ENCODE measurements around the gene ARHGAP15.
A peak's percentile ranks its signal among the peaks of the same experiment; 100 is the strongest.

ARHGAP15 gene

DNA sequence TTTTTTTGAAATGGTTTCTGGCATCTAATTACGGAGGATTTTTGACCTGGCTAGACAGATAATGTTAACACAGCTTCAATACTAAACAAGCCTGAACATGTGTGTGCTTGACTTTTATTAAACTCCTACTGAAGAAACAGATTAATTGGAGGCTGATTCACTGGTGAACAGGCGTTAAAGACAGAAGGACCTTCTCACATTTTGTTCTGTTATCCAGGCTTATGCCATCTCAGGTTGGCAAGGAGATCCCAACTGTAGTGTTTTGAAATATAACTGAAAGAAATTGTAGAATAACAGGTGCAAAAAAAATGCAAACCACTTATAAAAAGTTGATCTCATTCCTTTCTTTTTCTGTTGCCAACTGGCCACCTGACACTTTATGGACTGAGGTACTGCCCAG, 269.6 kb downstream of the ARHGAP15 start:
- peak; percentile 15 for DNase-seq (ENCODE audit: low spot score)

GRCh38 chr2:143399631-143400069, 270.4 kb downstream of the ARHGAP15 start:
- no peak for DNase-seq (ENCODE audit: low spot score)

GRCh38 chr2:143401861-143402260, 272.6 kb downstream of the ARHGAP15 start:
- peak; percentile 42 for DNase-seq (ENCODE audit: low spot score)

- DNase-seq (ENCODE audit: low spot score), result peak; percentile 15
Observed at GRCh38 chr2:143402451-143402850, 273.2 kb downstream of the ARHGAP15 start.

DNA sequence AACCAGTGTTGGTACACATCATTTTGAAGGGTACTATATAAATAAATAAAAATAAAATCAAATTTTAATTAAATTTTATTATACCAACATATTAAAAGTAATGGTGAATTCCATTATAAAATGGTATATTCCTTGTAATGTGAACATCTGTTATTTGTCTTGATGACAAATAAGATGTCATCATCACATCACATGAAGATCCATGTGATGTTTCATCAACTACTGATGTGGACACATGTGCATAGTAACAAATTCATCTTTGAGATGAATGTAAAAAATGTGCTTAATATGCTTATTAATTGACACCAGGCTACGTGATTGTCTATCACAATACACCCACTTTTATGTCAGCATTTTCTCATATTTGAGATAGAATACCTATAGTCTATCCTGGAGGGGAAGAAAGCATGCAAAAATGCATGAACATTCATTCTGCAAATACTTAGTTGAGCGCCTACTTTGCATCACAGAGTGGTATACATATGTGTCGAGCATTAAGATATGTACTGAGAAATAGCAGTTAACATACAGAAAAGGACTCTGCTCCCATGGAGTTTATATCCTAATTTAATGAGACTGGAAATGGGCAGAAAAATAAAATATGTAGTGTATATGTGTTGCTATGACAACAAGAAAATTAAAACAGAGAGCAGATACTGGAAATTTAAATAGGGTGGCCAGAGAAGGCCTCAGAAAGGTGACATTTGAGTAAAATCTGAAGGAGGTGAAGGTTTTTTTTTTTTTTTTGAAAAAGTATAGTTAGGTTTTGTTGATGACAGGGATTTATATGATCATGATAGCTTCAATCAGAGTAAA, 281.1 kb downstream of the ARHGAP15 start:
- DNase-seq (ENCODE audit: low spot score), result no peak

GRCh38 chr2:143415571-143415970, 286.4 kb downstream of the ARHGAP15 start:
- DNase-seq (ENCODE audit: low spot score), result no peak

- no peak for DNase-seq (ENCODE audit: low spot score)
Observed at GRCh38 chr2:143417428-143417827, 288.2 kb downstream of the ARHGAP15 start.

DNA sequence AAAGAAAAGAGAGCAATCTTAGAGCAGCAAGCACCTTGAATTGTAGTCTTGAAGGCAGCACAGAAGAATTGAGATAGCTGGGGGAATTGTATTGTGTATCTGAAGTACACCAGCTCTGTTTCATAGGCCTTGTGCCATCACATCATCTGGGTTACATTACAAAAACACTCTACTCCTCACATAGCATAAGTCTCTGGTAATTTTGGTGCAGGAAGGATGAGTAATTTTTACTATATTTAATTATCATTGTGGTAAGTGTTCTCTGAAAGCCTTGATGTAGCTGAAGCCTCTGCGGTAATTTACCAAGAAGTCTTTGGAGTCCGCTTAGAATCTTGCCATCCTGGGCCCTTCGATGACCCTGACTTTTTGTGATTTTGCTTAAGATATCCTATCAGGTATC, 291.1 kb downstream of the ARHGAP15 start:
- no peak for DNase-seq (ENCODE audit: low spot score)

GRCh38 chr2:143422681-143423080, 293.5 kb downstream of the ARHGAP15 start:
- DNase-seq (ENCODE audit: low spot score), result peak; percentile 17

DNA sequence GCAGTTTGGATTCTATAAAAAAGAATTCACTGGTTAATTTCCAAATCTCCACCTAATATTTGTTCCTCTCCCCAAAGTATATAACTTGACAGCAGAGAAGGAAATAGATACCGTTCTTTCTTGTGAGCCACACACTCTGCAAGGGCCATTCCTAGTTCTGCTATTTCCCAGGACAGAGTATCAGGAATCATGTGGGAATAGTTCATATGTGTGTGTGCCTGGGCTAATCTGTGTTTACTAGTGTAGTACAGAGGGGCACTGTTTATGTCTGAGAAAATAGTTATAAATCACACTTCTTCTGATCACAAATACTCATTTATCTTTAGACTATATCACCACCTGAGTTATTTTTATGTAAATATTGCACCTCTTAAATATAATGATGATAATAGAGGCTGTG, 296.7 kb downstream of the ARHGAP15 start:
- DNase-seq (ENCODE audit: low spot score), result no peak

DNA sequence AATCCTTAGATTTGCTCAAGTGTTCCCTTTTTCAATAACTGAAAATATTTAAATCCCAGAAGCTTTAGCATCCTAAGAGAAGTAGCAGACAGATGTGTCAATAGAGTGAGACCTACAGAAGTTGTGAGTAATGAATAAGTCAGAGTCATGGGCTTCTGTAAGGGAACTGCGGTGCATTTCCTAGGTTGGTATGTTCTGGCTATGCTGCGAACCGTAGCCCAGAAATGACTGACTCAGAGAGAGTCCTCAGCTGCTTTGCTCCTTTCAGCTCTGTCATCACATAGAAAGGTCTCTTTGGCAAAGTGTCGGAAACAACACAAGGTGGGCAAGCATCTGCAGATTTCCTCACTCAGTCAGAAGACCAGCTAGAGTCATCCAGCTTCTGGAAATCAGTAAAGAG, 297.1 kb downstream of the ARHGAP15 start:
- DNase-seq (ENCODE audit: low spot score), result no peak

GRCh38 chr2:143428700-143429099, 299.5 kb downstream of the ARHGAP15 start:
- DNase-seq (ENCODE audit: low spot score), result no peak

GRCh38 chr2:143429932-143430679, 300.9 kb downstream of the ARHGAP15 start:
- no peak for DNase-seq (ENCODE audit: low spot score)

DNA sequence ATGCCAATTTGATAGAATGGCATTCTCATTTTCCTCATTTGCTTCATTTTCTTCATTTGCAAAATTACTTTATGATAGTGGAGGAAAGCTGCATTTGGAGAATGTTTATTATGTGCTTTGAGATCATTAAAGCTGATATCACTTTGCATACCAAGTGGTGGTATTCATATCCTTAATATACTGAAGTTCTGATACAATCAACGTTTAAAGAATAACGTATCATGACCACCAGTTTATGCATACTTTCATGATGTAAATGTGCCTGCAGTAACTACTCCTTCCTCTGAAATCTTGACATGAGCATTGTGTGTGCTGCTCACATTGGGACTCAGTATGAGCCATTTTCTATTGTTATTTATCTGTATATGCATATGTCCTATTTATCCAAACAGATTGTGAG, 302.1 kb downstream of the ARHGAP15 start:
- DNase-seq (ENCODE audit: low spot score), result no peak

DNA sequence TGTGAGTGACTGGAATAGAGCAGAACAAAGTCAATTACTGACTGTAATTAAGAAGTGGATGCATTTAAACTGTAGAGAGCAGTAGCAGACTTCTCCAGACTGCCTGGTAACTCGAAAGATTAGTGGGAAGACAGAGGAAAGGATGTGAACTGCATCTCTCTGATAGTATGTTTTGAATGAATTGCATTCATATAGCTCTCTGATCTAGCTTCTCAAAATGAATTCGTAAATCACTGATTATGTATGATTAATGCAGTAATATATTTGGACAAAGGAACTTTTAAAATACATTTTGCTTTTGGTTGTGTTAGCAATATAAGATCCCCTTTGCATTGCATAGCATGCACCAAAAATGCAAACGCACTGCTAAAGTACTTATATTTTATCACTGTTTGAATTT, 304.0 kb downstream of the ARHGAP15 start:
- no peak for DNase-seq (ENCODE audit: low spot score)

GRCh38 chr2:143433840-143434239, 304.6 kb downstream of the ARHGAP15 start:
- no peak for DNase-seq (ENCODE audit: low spot score)

- DNase-seq (ENCODE audit: low spot score), result no peak
Observed at GRCh38 chr2:143434445-143434844, 305.2 kb downstream of the ARHGAP15 start.

DNA sequence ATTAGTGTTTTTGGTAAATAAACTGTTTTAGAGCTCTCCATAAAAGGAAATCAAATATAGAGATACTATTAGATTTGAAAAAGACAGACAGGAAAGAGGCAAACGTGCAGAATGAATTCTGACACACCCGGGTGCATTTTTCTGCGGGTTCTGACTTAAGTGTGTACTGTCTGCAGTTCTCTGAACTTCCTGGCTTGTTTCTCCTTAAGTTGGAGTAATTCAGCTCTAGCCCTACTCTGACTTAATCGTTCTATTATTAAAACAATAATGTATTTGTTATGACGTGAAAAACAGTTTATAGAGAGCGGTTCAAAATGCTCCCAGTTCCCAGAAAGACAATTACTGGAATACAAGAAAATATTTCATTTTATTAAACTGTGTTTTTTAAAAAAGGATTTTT, 305.9 kb downstream of the ARHGAP15 start:
- no peak for DNase-seq (ENCODE audit: low spot score)

DNA sequence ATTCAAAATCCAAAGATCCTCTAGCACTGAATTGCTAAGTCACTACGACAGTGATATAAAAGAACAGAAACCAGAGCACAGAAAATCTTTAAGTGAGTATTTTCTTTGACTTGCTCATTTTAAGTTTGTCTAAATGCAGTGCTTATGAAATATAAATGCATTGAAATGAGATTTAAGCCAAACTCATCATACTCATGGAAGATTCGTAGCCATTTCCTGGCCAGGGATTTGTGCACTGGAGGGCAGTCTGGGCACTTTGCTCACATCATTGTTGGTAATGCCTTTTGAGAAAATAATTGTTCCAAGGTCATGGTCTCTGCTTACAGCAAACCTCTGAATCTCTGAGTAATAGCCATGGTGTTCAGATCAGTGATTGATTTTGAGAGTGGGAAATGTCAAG, 307.7 kb downstream of the ARHGAP15 start:
- DNase-seq (ENCODE audit: low spot score), result no peak

GRCh38 chr2:143440411-143441012, 311.3 kb downstream of the ARHGAP15 start:
- no peak for DNase-seq (ENCODE audit: low spot score)

- DNase-seq (ENCODE audit: low spot score), result no peak
Observed at GRCh38 chr2:143442193-143442592, 313.0 kb downstream of the ARHGAP15 start.

- no peak for DNase-seq (ENCODE audit: low spot score)
Observed at GRCh38 chr2:143451642-143452281, 322.5 kb downstream of the ARHGAP15 start.

Data from Ammon's horn (tissue), 1 donor.